ENCODE data around the gene LOXHD1. TPM values are rescaled to one million over a fixed set of nuclear protein-coding genes. Genes with fewer than 3 reads are reported as not detected.

The LOXHD1 gene
- total and polyA plus RNA-seq, 2 of the 4 experiments (the other 2 are of a cell fraction), result not detected

DNA sequence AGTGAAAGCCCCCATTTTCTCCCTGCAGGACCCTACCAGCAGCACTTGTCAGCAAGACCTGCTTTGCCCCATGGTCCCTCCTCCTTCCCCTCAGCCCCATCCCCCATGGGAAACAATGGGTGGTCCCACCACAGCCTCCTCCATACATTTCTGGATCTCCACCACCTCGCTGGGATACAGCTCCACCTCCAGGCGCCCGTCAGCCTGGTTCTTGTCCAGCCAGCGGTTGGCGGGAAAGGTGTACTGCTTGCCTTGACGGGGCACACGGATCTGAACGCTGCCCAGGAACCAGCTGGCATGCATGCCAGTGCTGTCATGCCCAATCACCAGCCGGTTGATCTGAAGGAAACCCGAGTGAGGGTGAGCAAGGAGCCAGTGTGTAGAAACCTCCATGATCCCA, 90.9 kb downstream of the LOXHD1 start:
- no peak overlapping the region for H2AK9ac ChIP-seq (replicated peaks; ENCODE audit: low read depth, low read length, poor library complexity)
- no peak overlapping the region for H3K56ac ChIP-seq (ENCODE audit: extremely low read depth, insufficient read depth, low read length)
- no peaks in the 10 kb centered on the region for H3K27me3 ChIP-seq (ENCODE audit: control insufficient read depth, insufficient read depth, low read length)
- 51% methylated on average over 5 of the region's 10 CpGs; no CpG with 5 or more reads in 1 of the 2 experiments for WGBS, 2 experiments (ENCODE audit: extremely low coverage in 2 of 2, insufficient read length in 1 of 2)
- H3K23ac ChIP-seq (ENCODE audit: low read depth, low read length), result no peak overlapping the region
- BruUV-seq (replicated peaks), result no TSS peak
- H2BK20ac ChIP-seq (ENCODE audit: low read depth, low read length), result no peak overlapping the region
- no peak overlapping the region for H2AK5ac ChIP-seq (ENCODE audit: low read depth, low read length)
- POLR2A ChIA-PET (ENCODE audit: unreplicated experiment), result no interaction called here
- H4K20me1 ChIP-seq (ENCODE audit: insufficient read depth, low read length), result no peaks in the 10 kb centered on the region
- no peak overlapping the region for H3K9ac ChIP-seq (ENCODE audit: low read depth, low read length)
- intact Hi-C loops (cut with micrococcal nuclease), result no loop called here
- H3K79me1 ChIP-seq (ENCODE audit: low read depth in 1 of 2, low read length in 2 of 2), result no peaks in the 10 kb centered on the region
- no peak overlapping the region for H2BK5ac ChIP-seq (ENCODE audit: low read depth, low read length, poor library complexity, severe bottlenecking)
- H4K8ac ChIP-seq (ENCODE audit: low read depth in 2 of 2, low read length in 2 of 2), result no peak overlapping the region
- H4K5ac ChIP-seq (ENCODE audit: low read depth, low read length), result no peak overlapping the region
- ATAC-seq (ENCODE audit: low read depth) (no peak), DNase-seq (no peak)
- dilution Hi-C loops (cut with HindIII; ENCODE audit: low sequenced_read_pairs, unreplicated experiment), result no loop called here
- no peaks in the 10 kb centered on the region for H3K9me1 ChIP-seq (ENCODE audit: insufficient read depth, low read length)
- no peak overlapping the region for H2BK120ac ChIP-seq (ENCODE audit: low read depth, low read length)
- H2BK15ac ChIP-seq (ENCODE audit: low read depth, low read length), result no peak overlapping the region
- no peak overlapping the region for H3K18ac ChIP-seq (ENCODE audit: low read depth, low read length)
- H3K9me3 ChIP-seq (ENCODE audit: control insufficient read depth, insufficient read depth, low read length), result no peaks in the 10 kb centered on the region
- H4K91ac ChIP-seq (ENCODE audit: insufficient read depth, low read depth, low read length), result no peak overlapping the region
- H3K4me1 ChIP-seq (ENCODE audit: control insufficient read depth, insufficient read depth, low read length), result no peaks in the 10 kb centered on the region
- H3K4me3 ChIP-seq (ENCODE audit: insufficient read depth, low read depth, low read length), result no peak overlapping the region
- in situ Hi-C loops (cut with MboI; ENCODE audit: low sequenced_read_pairs), result no loop called here
- CTCF ChIA-PET, result no interaction called here
- no peaks in the 10 kb centered on the region for H3K36me3 ChIP-seq (ENCODE audit: control insufficient read depth, insufficient read depth, low read length)
- no peak overlapping the region for H3K4me2 ChIP-seq (ENCODE audit: low read depth, low read length)
- no peak overlapping the region for H3K27ac ChIP-seq (ENCODE audit: insufficient read depth, low read length)
- no peak overlapping the region for H2AFZ ChIP-seq (replicated peaks; ENCODE audit: low read length, poor library complexity)
- H3K14ac ChIP-seq (replicated peaks; ENCODE audit: low read depth, low read length), result no peak overlapping the region
- no peak for TF ChIP-seq MAZ (IDR thresholded peaks at IDR 0.05; ENCODE audit: borderline replicate concordance, low read depth, low read length)
- TF ChIP-seq MAFK (IDR thresholded peaks at IDR 0.05; ENCODE audit: low read depth, low read length), result no peak
- TF ChIP-seq FOS (IDR thresholded peaks at IDR 0.05; ENCODE audit: low read depth, low read length), result no peak
- TF ChIP-seq, protein P1, sequence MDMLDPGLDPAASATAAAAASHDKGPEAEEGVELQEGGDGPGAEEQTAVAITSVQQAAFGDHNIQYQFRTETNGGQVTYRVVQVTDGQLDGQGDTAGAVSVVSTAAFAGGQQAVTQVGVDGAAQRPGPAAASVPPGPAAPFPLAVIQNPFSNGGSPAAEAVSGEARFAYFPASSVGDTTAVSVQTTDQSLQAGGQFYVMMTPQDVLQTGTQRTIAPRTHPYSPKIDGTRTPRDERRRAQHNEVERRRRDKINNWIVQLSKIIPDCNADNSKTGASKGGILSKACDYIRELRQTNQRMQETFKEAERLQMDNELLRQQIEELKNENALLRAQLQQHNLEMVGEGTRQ (IDR thresholded peaks at IDR 0.05; ENCODE audit: low read depth, low read length), result no peak
- TF ChIP-seq, protein P2, sequence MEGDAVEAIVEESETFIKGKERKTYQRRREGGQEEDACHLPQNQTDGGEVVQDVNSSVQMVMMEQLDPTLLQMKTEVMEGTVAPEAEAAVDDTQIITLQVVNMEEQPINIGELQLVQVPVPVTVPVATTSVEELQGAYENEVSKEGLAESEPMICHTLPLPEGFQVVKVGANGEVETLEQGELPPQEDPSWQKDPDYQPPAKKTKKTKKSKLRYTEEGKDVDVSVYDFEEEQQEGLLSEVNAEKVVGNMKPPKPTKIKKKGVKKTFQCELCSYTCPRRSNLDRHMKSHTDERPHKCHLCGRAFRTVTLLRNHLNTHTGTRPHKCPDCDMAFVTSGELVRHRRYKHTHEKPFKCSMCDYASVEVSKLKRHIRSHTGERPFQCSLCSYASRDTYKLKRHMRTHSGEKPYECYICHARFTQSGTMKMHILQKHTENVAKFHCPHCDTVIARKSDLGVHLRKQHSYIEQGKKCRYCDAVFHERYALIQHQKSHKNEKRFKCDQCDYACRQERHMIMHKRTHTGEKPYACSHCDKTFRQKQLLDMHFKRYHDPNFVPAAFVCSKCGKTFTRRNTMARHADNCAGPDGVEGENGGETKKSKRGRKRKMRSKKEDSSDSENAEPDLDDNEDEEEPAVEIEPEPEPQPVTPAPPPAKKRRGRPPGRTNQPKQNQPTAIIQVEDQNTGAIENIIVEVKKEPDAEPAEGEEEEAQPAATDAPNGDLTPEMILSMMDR (conservative IDR thresholded peaks at IDR 0.05; ENCODE audit: low read depth, low read length), result no peak
- TF ChIP-seq NFE2L2 (IDR thresholded peaks at IDR 0.05; ENCODE audit: low read depth, low read length), result no peak
- no peak for TF ChIP-seq CEBPB (IDR thresholded peaks at IDR 0.05; ENCODE audit: low read depth, low read length)
- no peak for TF ChIP-seq POLR2A (IDR thresholded peaks at IDR 0.05; ENCODE audit: low read depth, low read length)
- TF ChIP-seq BHLHE40 (IDR thresholded peaks at IDR 0.05; ENCODE audit: low read depth, low read length), result no peak
- TF ChIP-seq CHD1 (IDR thresholded peaks at IDR 0.05; ENCODE audit: low read depth, low read length), result no peak
- H3K4ac ChIP-seq (ENCODE audit: low read depth, low read length), result no peak overlapping the region
